HL-60/S4 treated with retinoic acid at 250 ng/mL for 4 days and 3 days (cell line): ENCODE results near the gene NAA38.
"Not testable (repeated sequence)": the region's sequence is repeated elsewhere in the genome, so short reads cannot be mapped to it uniquely, and the experiment has no call there.

Source experiments
- in situ Hi-C: fragments of 300-500 bp; cut with MboI; formaldehyde crosslinking; loops from 2 replicates; pipeline ENCODE4 v1.7.0; 2022; ENCODE audit warnings: low sequenced_read_pairs

NAA38 gene

GRCh38 chr17:7882068-7882467, 24.7 kb upstream of the NAA38 start:
- in situ Hi-C loops = no loop called here

- in situ Hi-C loops = no loop called here
Observed at GRCh38 chr17:7881276-7882054, 24.1 kb upstream of the NAA38 start.

GRCh38 chr17:7880076-7880868, 22.9 kb upstream of the NAA38 start:
- in situ Hi-C loops = no loop called here

- in situ Hi-C loops = no loop called here
Observed at GRCh38 chr17:7878234-7878633, 20.9 kb upstream of the NAA38 start.

GRCh38 chr17:7875804-7876370, 18.5 kb upstream of the NAA38 start:
- in situ Hi-C loops = no loop called here

GRCh38 chr17:7873051-7873450, 15.7 kb upstream of the NAA38 start:
- in situ Hi-C loops = no loop called here

- in situ Hi-C loops = no loop called here
Observed at GRCh38 chr17:7867881-7868329, 10.5 kb upstream of the NAA38 start.

GRCh38 chr17:7864995-7865650, 7.8 kb upstream of the NAA38 start:
- in situ Hi-C loops = no loop called here

GRCh38 chr17:7864384-7864783, 7.0 kb upstream of the NAA38 start:
- in situ Hi-C loops = not testable (repeated sequence)

- in situ Hi-C loops = no loop called here
Observed at GRCh38 chr17:7862692-7863437, 5.5 kb upstream of the NAA38 start.

GRCh38 chr17:7859028-7859427, 1.7 kb upstream of the NAA38 start:
- in situ Hi-C loops = no loop called here

- in situ Hi-C loops = no loop called here
Observed at GRCh38 chr17:7858522-7858810, 1.1 kb upstream of the NAA38 start.

- in situ Hi-C loops = no loop called here
Observed at GRCh38 chr17:7857713-7858521, 558 bp upstream of the NAA38 start, which contains the start of gene CYB5D1. Gene CYB5D1 (plus strand): TSS chr17:7858003. CDS start chr17:7858135, 132 bp downstream.

GRCh38 chr17:7856011-7856810, 1.1 kb downstream of the NAA38 start:
- in situ Hi-C loops = no loop called here

GRCh38 chr17:7855660-7856010, 1.7 kb downstream of the NAA38 start:
- in situ Hi-C loops = no loop called here

- in situ Hi-C loops = no loop called here
Observed at GRCh38 chr17:7854851-7855659, 2.3 kb downstream of the NAA38 start, which contains the start of gene TMEM88. Gene TMEM88 (plus strand): TSS chr17:7855066. CDS start chr17:7855075, 9 bp downstream.

- in situ Hi-C loops = no loop called here
Observed at GRCh38 chr17:7854078-7854777, 3.1 kb downstream of the NAA38 start.

- in situ Hi-C loops = no loop called here
Observed at GRCh38 chr17:7853691-7854038, 3.7 kb downstream of the NAA38 start.
